DOHH2 (cell line): ENCODE results near the gene AASDHPPT.

Source experiments
- H3F3A ChIP-seq: fragments of 200-600 bp; sonication (generic), shearing (Covaris generic); 2 replicates; pipeline ENCODE4 v1.6.0; 2016; ENCODE audit warnings: antibody characterized with exemption, mild to moderate bottlenecking; ENCODE audit not compliant: control insufficient read depth, insufficient read depth
- H3K27ac ChIP-seq: fragments of 200-600 bp; sonication (generic); 2 replicates; pipeline ENCODE4 v1.5.1; 2014; ENCODE audit warnings: low read depth, mild to moderate bottlenecking, low read length, moderate library complexity
- H3K27me3 ChIP-seq: fragments of 200-600 bp; sonication (generic); 2 replicates; pipeline ENCODE4 v1.6.1; 2014; ENCODE audit warnings: mild to moderate bottlenecking, low read length, mixed read lengths; ENCODE audit not compliant: control insufficient read depth
- H3K36me3 ChIP-seq: fragments of 200-600 bp; sonication (generic); 2 replicates; pipeline ENCODE4 v1.6.1; 2014; ENCODE audit warnings: mild to moderate bottlenecking, low read length, moderate library complexity, mixed read lengths; ENCODE audit not compliant: control insufficient read depth
- H3K4me1 ChIP-seq: fragments of 200-600 bp; sonication (generic); 2 replicates; pipeline ENCODE4 v1.6.1; 2014; ENCODE audit warnings: mild to moderate bottlenecking, low read length, mixed read lengths; ENCODE audit not compliant: control insufficient read depth
- H3K4me2 ChIP-seq: fragments of 200-600 bp; sonication (generic); 2 replicates; pipeline ENCODE4 v1.6.0; 2014; ENCODE audit warnings: mild to moderate bottlenecking, low read length, moderate library complexity
- H3K4me3 ChIP-seq: fragments of 200-600 bp; sonication (generic); 2 replicates; pipeline ENCODE4 v1.5.1; 2014; ENCODE audit warnings: mild to moderate bottlenecking, low read length, mixed read lengths
- H3K79me2 ChIP-seq: fragments of 200-600 bp; sonication (generic); 2 replicates; pipeline ENCODE4 v1.6.1; 2014; ENCODE audit warnings: mild to moderate bottlenecking, low read length, mixed read lengths; ENCODE audit not compliant: control insufficient read depth
- H3K9me2 ChIP-seq: fragments of 200-600 bp; sonication (generic); replicated peaks from 2 replicates; pipeline ENCODE4 v1.6.1; 2014; ENCODE audit warnings: mild to moderate bottlenecking, low read length, mixed read lengths; ENCODE audit not compliant: control insufficient read depth
- H3K9me3 ChIP-seq: fragments of 200-600 bp; sonication (generic); 2 replicates; pipeline ENCODE4 v1.6.1; 2014; ENCODE audit warnings: antibody characterized with exemption, low read length, mixed read lengths; ENCODE audit not compliant: control insufficient read depth, insufficient read depth
- H4K20me1 ChIP-seq: fragments of 200-600 bp; sonication (generic); 2 replicates; pipeline ENCODE4 v1.6.0; 2014; ENCODE audit warnings: low read depth, mild to moderate bottlenecking, antibody characterized with exemption, low read length, moderate library complexity; ENCODE audit not compliant: control insufficient read depth, insufficient read depth
- CTCF ChIP-seq: fragments of 200-600 bp; sonication (generic); IDR thresholded peaks from one replicate; pipeline ENCODE4 v1.5.1; 2014; ENCODE audit warnings: antibody characterized with exemption, mild to moderate bottlenecking, low read depth, low read length; ENCODE audit not compliant: poor library complexity, severe bottlenecking
- EZH2phosphoT487 ChIP-seq: fragments of 200-600 bp; sonication (generic); IDR thresholded peaks from 2 replicates; pipeline ENCODE4 v1.6.1; 2017; ENCODE audit warnings: borderline replicate concordance, mild to moderate bottlenecking, antibody characterized with exemption, low read length, moderate library complexity, mixed read lengths

AASDHPPT gene

GRCh38 chr11:106070606-106071005 is 6.9 kb upstream of the AASDHPPT start:
- Histone ChIP-seq H4K20me1 (no peaks in the 10 kb centered on the region), H3K9me3 (no peaks in the 10 kb centered on the region), H3K36me3 (no peaks in the 10 kb centered on the region), H3K9me2 (no peaks in the 10 kb centered on the region), H3K4me2 (no peak overlapping the region), H3F3A (no peaks in the 10 kb centered on the region), H3K27ac (no peak overlapping the region), H3K4me3 (no peak overlapping the region), H3K79me2 (no peaks in the 10 kb centered on the region), H3K27me3 (no peaks in the 10 kb centered on the region), H3K4me1 (peaks cover under 1% of the 10 kb centered on the region)
- TF ChIP-seq EZH2phosphoT487 = no peak

- Histone ChIP-seq H3K4me1 (peaks cover 10% of the 10 kb centered on the region), H3K36me3 (peaks cover 3% of the 10 kb centered on the region), H3K27ac (no peak overlapping the region), H3K9me2 (no peaks in the 10 kb centered on the region), H3F3A (no peaks in the 10 kb centered on the region), H3K27me3 (no peaks in the 10 kb centered on the region), H3K9me3 (no peaks in the 10 kb centered on the region), H3K4me3 (no peak overlapping the region), H3K79me2 (peaks cover 8% of the 10 kb centered on the region), H4K20me1 (no peaks in the 10 kb centered on the region), H3K4me2 (no peak overlapping the region)
- TF ChIP-seq EZH2phosphoT487 = no peak
- no peak for TF ChIP-seq CTCF
Observed at GRCh38 chr11:106072804-106073203, 4.7 kb upstream of the AASDHPPT start.

GRCh38 chr11:106076171-106076918 is 1.1 kb upstream of the AASDHPPT start:
- H4K20me1 ChIP-seq = no peaks in the 10 kb centered on the region
- H3K27me3 ChIP-seq = no peaks in the 10 kb centered on the region
- no peaks in the 10 kb centered on the region for H3F3A ChIP-seq
- peaks cover 37% of the 10 kb centered on the region for H3K4me1 ChIP-seq
- peak overlapping the region; percentile 91 for H3K4me3 ChIP-seq
- H3K9me3 ChIP-seq = no peaks in the 10 kb centered on the region
- H3K79me2 ChIP-seq = peaks cover 43% of the 10 kb centered on the region
- H3K4me2 ChIP-seq = peak overlapping the region; percentile 88
- no peak for TF ChIP-seq CTCF
- no peak for TF ChIP-seq EZH2phosphoT487
- H3K9me2 ChIP-seq = no peaks in the 10 kb centered on the region
- peaks cover 30% of the 10 kb centered on the region for H3K36me3 ChIP-seq
- H3K27ac ChIP-seq = peak overlapping the region; percentile 62

- Histone ChIP-seq H3K27ac (peak within 1 kb of the TSS; percentile 73), H3K27me3 (no peaks in the 10 kb centered on the region)
Observed at GRCh38 chr11:106076919-106077608, 398 bp upstream of the AASDHPPT start, which contains the start of gene KBTBD3. KBTBD3 (minus strand) TSS chr11:106077347; CDS start chr11:106059097, 18,250 bp downstream.

More at GRCh38 chr11:106076919-106077608, 398 bp upstream of the AASDHPPT start, which contains the start of gene KBTBD3:
- Histone ChIP-seq H3K9me2 (no peaks in the 10 kb centered on the region), H3F3A (no peaks in the 10 kb centered on the region), H3K36me3 (peaks cover 35% of the 10 kb centered on the region), H4K20me1 (no peaks in the 10 kb centered on the region), H3K4me1 (peaks cover 39% of the 10 kb centered on the region), H3K4me2 (peak within 1 kb of the TSS; percentile 88), H3K79me2 (peaks cover 48% of the 10 kb centered on the region), H3K4me3 (peak within 1 kb of the TSS; percentile 99), H3K9me3 (no peaks in the 10 kb centered on the region)
- TF ChIP-seq CTCF = peak; percentile 80
- no peak for TF ChIP-seq EZH2phosphoT487
